MCF 10A (cell line): ENCODE results near the gene TTLL8. TPM values are rescaled to one million over a fixed set of nuclear protein-coding genes. Genes with fewer than 3 reads are reported as not detected.

Experiments
- BruUV-seq: library from RNA; stranded (reverse); fragments of 400-500 nt; replicated peaks from 2 replicates; lab custom pipeline; 2021; lab: Mats Ljungman, UMichigan
- CTCF ChIA-PET: fragments of 300-600 bp; sonication (Branson Sonifier 250); formaldehyde crosslinking; extraction: SDS; loops from one replicate; lab custom pipeline; 2021; ENCODE audit warnings: antibody characterized with exemption, inconsistent platforms; lab: Yijun Ruan, JAX
- POLR2A ChIA-PET: fragments of 300-600, 350-650 bp; sonication (Branson Sonifier 250); formaldehyde crosslinking; extraction: SDS; loops from one replicate; lab custom pipeline; 2020; ENCODE audit warnings: antibody characterized with exemption, inconsistent platforms; lab: Yijun Ruan, JAX
- DNase-seq: peaks from one replicate; pipeline ENCODE4 v3.0.0-alpha.2; 2018; ENCODE audit not compliant: unreplicated experiment
- H3K27ac Mint-ChIP-seq: one replicate; pipeline ENCODE4 v1.8.0; 2022; ENCODE audit warnings: mild to moderate bottlenecking, low read depth, mixed read lengths; ENCODE audit not compliant: unreplicated experiment
- H3K27me3 Mint-ChIP-seq: one replicate; pipeline ENCODE4 v1.8.0; 2022; ENCODE audit warnings: mixed read lengths; ENCODE audit not compliant: insufficient read depth, unreplicated experiment
- H3K36me3 Mint-ChIP-seq: one replicate; pipeline ENCODE4 v1.8.0; 2022; ENCODE audit warnings: mild to moderate bottlenecking, moderate library complexity, mixed read lengths; ENCODE audit not compliant: insufficient read depth, unreplicated experiment
- H3K4me1 Mint-ChIP-seq: one replicate; pipeline ENCODE4 v1.8.0; 2022; ENCODE audit warnings: mixed read lengths; ENCODE audit not compliant: insufficient read depth, unreplicated experiment
- H3K4me3 Mint-ChIP-seq: one replicate; pipeline ENCODE4 v1.8.0; 2022; ENCODE audit warnings: mild to moderate bottlenecking, moderate library complexity, mixed read lengths; ENCODE audit not compliant: unreplicated experiment
- H3K9me3 Mint-ChIP-seq: one replicate; pipeline ENCODE4 v1.8.0; 2022; ENCODE audit warnings: mixed read lengths; ENCODE audit not compliant: unreplicated experiment
- CTCF ChIP-seq: fragments of 200-600 bp; IDR thresholded peaks from one replicate; pipeline ENCODE4 v1.8.0; 2022; ENCODE audit warnings: antibody characterized with exemption, mild to moderate bottlenecking; ENCODE audit not compliant: unreplicated experiment
- intact Hi-C: fragments of 100-400 bp; cut with micrococcal nuclease; formaldehyde crosslinking; loops from 2 replicates; pipeline ENCODE4 v1.14.1; 2022
- total RNA-seq: library from RNA; stranded (reverse); gene quantifications from 2 replicates; pipeline ENCODE4 v1.2.3, GENCODE V29; 2022

The TTLL8 gene
- total RNA-seq, 1 experiment from 2014 or later = not detected

GRCh38 chr22:49996518-49997250 is 61.4 kb downstream of the TTLL8 start:
- no peak overlapping the region for H3K4me3 Mint-ChIP-seq
- peaks cover 14% of the 10 kb centered on the region for H3K4me1 Mint-ChIP-seq
- no peak for TF ChIP-seq CTCF
- intact Hi-C loops = no loop called here
- H3K27me3 Mint-ChIP-seq = no peaks in the 10 kb centered on the region
- no peak overlapping the region for H3K27ac Mint-ChIP-seq
- DNase-seq = no peak
- no peaks in the 10 kb centered on the region for H3K36me3 Mint-ChIP-seq
- no TSS peak for BruUV-seq
- CTCF ChIA-PET = interaction anchor here (0.7 to 1.4 kb wide), 3 partner anchors 33 to 230 kb away, joined by 3 to 4 read pairs (median 3); no protein-coding TSS in a partner anchor
- H3K9me3 Mint-ChIP-seq = peaks cover under 1% of the 10 kb centered on the region
- POLR2A ChIA-PET = no interaction called here

GRCh38 chr22:49996119-49996517 is 62.0 kb downstream of the TTLL8 start:
- ChIA-PET POLR2A (interaction anchor here (0.6 kb wide), 1 partner anchor 11 kb away, joined by 3 read pairs; no protein-coding TSS in a partner anchor), CTCF (interaction anchor here (0.7 kb wide), 1 partner anchor 229 kb away, joined by 3 read pairs; no protein-coding TSS in a partner anchor)
- intact Hi-C loops = no loop called here
- Mint-ChIP-seq H3K4me3 (no peak overlapping the region), H3K27ac (no peak overlapping the region), H3K36me3 (no peaks in the 10 kb centered on the region), H3K9me3 (peaks cover 6% of the 10 kb centered on the region), H3K27me3 (peaks cover 5% of the 10 kb centered on the region), H3K4me1 (peaks cover 14% of the 10 kb centered on the region)
- TF ChIP-seq CTCF = no peak
- BruUV-seq = no TSS peak
- DNase-seq = no peak

GRCh38 chr22:49995361-49996118 is 62.6 kb downstream of the TTLL8 start:
- POLR2A ChIA-PET = interaction anchor here (0.6 to 0.7 kb wide), 2 partner anchors 10 to 32 kb away, joined by 3 read pairs; no protein-coding TSS in a partner anchor
- peaks cover 11% of the 10 kb centered on the region for H3K27me3 Mint-ChIP-seq
- no peak for DNase-seq
- intact Hi-C loops = no loop called here
- CTCF ChIA-PET = interaction anchor here (0.7 to 1.0 kb wide), 3 partner anchors 22 to 229 kb away, joined by 3 to 5 read pairs (median 3); no protein-coding TSS in a partner anchor
- no TSS peak for BruUV-seq
- H3K4me3 Mint-ChIP-seq = no peak overlapping the region
- TF ChIP-seq CTCF = no peak
- H3K36me3 Mint-ChIP-seq = no peaks in the 10 kb centered on the region
- peaks cover 14% of the 10 kb centered on the region for H3K4me1 Mint-ChIP-seq
- peaks cover 12% of the 10 kb centered on the region for H3K9me3 Mint-ChIP-seq
- no peak overlapping the region for H3K27ac Mint-ChIP-seq

GRCh38 chr22:49995041-49995360 is 63.1 kb downstream of the TTLL8 start:
- ChIA-PET POLR2A (interaction anchor here (0.7 kb wide), 1 partner anchor 33 kb away, joined by 3 read pairs; no protein-coding TSS in a partner anchor), CTCF (interaction anchor here (0.7 to 3.0 kb wide), 4 partner anchors 13 to 64 kb away, joined by 3 to 15 read pairs (median 8); no protein-coding TSS in a partner anchor)
- Mint-ChIP-seq H3K4me3 (no peak overlapping the region), H3K36me3 (no peaks in the 10 kb centered on the region), H3K4me1 (peaks cover 14% of the 10 kb centered on the region), H3K9me3 (peaks cover 16% of the 10 kb centered on the region), H3K27ac (no peak overlapping the region), H3K27me3 (peaks cover 14% of the 10 kb centered on the region)
- intact Hi-C loops = no loop called here
- no peak for DNase-seq
- no TSS peak for BruUV-seq
- TF ChIP-seq CTCF = no peak
